GM18502 (cell line): ENCODE results near the gene MYL10.

Source experiments
- ATAC-seq: cut with Tn5 transposase; IDR thresholded peaks from one replicate; pipeline ENCODE4 v1.9.1; 2021; ENCODE audit warnings: mild to moderate bottlenecking; ENCODE audit not compliant: unreplicated experiment, poor library complexity

The MYL10 gene

DNA sequence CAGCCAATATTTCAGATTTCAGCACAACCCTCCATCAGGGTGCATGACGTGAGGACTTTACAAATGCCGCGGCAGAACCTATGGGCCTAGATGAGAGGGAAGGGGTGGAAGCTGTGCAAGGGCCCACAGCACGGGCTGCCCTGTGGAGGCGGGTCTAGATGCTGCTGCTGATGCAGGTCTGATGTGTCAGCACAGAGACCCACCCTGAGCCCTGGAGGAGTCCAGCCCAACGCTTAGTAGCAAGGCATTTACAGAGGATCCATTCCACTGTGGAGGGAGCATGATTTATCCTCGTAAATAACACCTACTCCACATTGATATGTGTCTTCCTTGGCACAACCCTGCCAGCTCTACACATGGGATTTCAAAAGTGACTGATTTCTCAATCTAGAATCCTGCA is 48.5 kb downstream of the MYL10 start:
- no peak for ATAC-seq

DNA sequence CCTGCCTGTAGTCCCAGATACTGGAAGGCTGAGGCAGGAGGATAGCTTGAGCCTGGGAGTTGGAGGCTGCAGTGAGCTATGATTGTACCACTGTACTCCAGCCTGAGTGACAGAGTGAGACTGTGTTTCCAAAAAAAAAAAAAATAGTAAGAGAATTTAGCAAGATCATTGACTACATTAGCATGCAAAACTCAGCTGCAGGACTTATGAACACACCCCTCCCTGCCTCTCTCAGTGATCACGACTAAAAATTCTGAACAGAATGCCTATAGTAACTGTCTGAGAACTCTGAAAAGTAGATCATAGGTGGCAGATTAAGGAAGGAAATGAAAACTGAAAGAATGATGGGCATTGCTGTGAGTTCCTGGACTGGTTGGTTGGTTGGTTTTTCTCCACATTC is 50.5 kb downstream of the MYL10 start:
- ATAC-seq = no peak

DNA sequence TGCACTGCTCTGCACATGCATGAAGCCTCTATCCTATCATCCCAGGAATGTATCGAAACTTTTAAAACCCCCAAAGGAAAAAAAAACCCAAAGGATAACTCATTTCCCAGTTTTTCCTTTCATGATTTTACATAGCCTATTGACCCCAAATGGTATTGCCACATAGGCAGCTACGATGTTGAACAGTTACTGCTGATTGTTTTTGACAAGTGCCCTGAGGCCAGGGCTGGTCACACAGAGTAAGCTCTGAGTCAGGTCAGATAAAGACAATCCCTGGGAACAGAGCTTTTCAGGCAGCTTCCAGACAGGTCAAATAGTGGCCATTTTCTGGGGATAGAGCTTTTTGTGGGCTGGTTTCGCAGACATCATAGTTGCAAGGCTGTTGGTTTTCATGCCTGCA is 52.1 kb downstream of the MYL10 start:
- ATAC-seq = no peak

DNA sequence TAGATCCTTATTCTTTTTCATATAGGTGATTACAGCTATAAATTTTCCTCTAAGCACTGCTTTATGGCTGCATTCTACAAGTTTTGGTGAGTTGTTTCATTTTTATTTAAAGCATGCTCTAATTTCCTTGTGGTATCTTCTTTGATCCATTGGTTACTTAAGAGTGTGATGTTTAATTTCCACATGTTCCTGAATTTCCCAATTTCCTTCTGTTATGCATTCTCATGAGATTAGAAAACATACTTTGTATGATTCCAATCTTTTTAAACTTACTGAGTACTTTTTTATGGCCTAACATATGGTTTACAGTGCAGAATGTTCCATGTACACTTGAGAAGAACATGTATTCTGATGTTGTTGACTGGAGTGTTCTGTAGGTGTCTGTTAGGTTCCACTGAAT is 53.4 kb downstream of the MYL10 start:
- no peak for ATAC-seq

- ATAC-seq = no peak
Measured at GRCh38 chr7:101575168-101575567, 53.9 kb downstream of the MYL10 start.

- no peak for ATAC-seq
Measured at GRCh38 chr7:101572156-101572555, 56.9 kb downstream of the MYL10 start.

DNA sequence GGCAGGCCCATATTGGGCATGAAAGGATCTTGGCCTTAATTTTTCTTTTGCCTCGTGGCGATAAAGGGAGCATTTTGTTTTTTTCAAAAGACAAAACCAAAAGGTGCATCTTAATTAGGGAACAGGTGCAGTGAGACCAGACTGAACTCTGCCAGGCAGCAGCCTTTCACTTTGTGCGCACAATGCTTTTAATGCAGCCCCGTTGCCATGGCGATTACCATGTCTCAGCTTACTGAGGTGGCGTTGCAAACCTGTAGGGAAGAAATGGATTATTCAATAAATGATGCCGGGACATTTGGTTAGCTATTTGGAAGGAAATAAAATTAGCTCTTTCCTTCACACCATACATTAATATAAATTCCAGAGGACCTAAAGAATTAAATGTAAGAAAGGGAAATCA is 61.9 kb downstream of the MYL10 start:
- ATAC-seq = no peak

DNA sequence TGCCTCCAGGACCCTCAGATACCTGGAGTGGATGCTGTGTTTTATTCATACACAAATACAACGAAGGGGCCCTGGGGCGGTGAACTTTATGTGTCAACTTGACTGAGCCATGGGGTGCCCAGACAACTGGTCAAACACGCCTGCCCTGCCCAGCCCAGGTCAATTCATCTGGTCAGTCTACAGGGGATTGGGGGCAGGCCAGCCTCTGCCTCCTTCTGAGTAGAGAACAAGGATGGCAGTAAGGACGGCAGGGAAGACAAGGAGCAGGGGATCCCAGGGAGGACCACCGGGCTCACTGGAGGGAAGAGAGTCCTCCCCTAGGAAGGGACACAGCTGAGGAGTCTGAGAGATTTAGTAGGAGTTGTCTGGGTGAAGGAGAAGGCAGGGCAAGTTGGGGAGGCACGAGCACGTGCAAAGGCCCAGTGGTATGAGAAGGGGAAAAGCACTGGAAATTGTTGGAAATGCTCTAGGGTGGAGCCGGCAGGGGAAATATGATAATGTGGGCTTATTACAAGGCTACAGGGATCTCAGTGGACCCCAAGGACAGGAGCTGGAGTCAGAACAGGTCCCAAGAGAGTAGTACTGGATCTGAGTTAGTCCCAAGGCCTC is 63.4 kb downstream of the MYL10 start:
- ATAC-seq = no peak

DNA sequence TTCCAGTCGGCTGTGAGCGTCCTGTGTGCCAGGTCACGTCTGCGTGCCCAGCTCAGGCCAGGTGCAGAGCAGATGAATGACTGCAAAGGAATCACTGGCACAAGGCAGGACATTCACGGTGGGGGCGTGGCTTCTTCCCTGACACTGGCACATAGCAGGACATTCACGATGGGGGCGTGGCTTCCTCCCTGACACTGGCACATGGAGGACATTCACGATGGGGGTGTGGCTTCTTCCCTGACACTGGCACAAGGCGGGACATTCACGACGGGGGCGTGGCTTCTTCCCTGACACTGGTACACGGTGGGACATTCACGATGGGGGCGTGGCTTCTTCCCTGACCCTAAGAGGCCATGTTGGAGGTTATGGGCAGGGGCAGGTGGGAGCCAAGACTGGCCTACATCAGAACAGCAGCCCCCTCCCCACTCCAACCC is 64.3 kb downstream of the MYL10 start:
- no peak for ATAC-seq

GRCh38 chr7:101563943-101564777 is 64.9 kb downstream of the MYL10 start:
- no peak for ATAC-seq
